ENCODE results near the gene ZNF654.

ZNF654 gene

GRCh38 chr3:88059380-88060170, 520 bp downstream of the ZNF654 start:
- Histone ChIP-seq H3K27me3 (ENCODE audit: insufficient read depth, low read length) (no peaks in the 10 kb centered on the region), H3K79me2 (ENCODE audit: control insufficient read depth, insufficient read depth, low read length, unreplicated experiment) (peaks cover 84% of the 10 kb centered on the region), H3K4me3 (ENCODE audit: low read depth, low read length) (peak overlapping the region; percentile 98), H3K36me3 (ENCODE audit: insufficient read depth, low read length) (peaks cover 17% of the 10 kb centered on the region), H3K4me1 (ENCODE audit: control insufficient read depth, insufficient read depth, low read length, unreplicated experiment) (peaks cover 18% of the 10 kb centered on the region), H3K27ac (ENCODE audit: low read depth, low read length) (peak overlapping the region; percentile 67), H2AFZ (ENCODE audit: low read length, unreplicated experiment) (peak overlapping the region; percentile 77)

GRCh38 chr3:88061746-88062145, 2.7 kb downstream of the ZNF654 start:
- peaks cover 91% of the 10 kb centered on the region for H3K79me2 ChIP-seq (ENCODE audit: control insufficient read depth, insufficient read depth, low read length, unreplicated experiment)
- H3K4me3 ChIP-seq (ENCODE audit: low read depth, low read length): peak overlapping the region; percentile 98

GRCh38 chr3:88075072-88075471, 16.0 kb downstream of the ZNF654 start:
- Histone ChIP-seq H3K4me3 (ENCODE audit: low read depth, low read length) (no peak overlapping the region), H3K27ac (ENCODE audit: low read depth, low read length) (no peak overlapping the region), H3K36me3 (ENCODE audit: insufficient read depth, low read length) (peaks cover 13% of the 10 kb centered on the region), H3K4me1 (ENCODE audit: control insufficient read depth, insufficient read depth, low read length, unreplicated experiment) (no peaks in the 10 kb centered on the region), H3K79me2 (ENCODE audit: control insufficient read depth, insufficient read depth, low read length, unreplicated experiment) (peaks cover 82% of the 10 kb centered on the region), H2AFZ (ENCODE audit: low read length, unreplicated experiment) (no peak overlapping the region), H3K27me3 (ENCODE audit: insufficient read depth, low read length) (no peaks in the 10 kb centered on the region)

More at GRCh38 chr3:88061746-88062145, 2.7 kb downstream of the ZNF654 start:
- Histone ChIP-seq H3K27ac (ENCODE audit: low read depth, low read length) (no peak overlapping the region), H3K4me1 (ENCODE audit: control insufficient read depth, insufficient read depth, low read length, unreplicated experiment) (peaks cover 14% of the 10 kb centered on the region), H2AFZ (ENCODE audit: low read length, unreplicated experiment) (no peak overlapping the region), H3K27me3 (ENCODE audit: insufficient read depth, low read length) (no peaks in the 10 kb centered on the region), H3K36me3 (ENCODE audit: insufficient read depth, low read length) (peaks cover 6% of the 10 kb centered on the region; the same call in 1 of the 2 replicates)

GRCh38 chr3:88075497-88075896, 16.4 kb downstream of the ZNF654 start:
- Histone ChIP-seq H3K27me3 (ENCODE audit: insufficient read depth, low read length) (no peaks in the 10 kb centered on the region), H3K36me3 (ENCODE audit: insufficient read depth, low read length) (peaks cover 12% of the 10 kb centered on the region), H3K4me1 (ENCODE audit: control insufficient read depth, insufficient read depth, low read length, unreplicated experiment) (no peaks in the 10 kb centered on the region), H3K4me3 (ENCODE audit: low read depth, low read length) (no peak overlapping the region), H2AFZ (ENCODE audit: low read length, unreplicated experiment) (no peak overlapping the region), H3K79me2 (ENCODE audit: control insufficient read depth, insufficient read depth, low read length, unreplicated experiment) (peaks cover 80% of the 10 kb centered on the region), H3K27ac (ENCODE audit: low read depth, low read length) (no peak overlapping the region)

- Histone ChIP-seq H3K27ac (ENCODE audit: low read depth, low read length) (no peak overlapping the region), H3K4me3 (ENCODE audit: low read depth, low read length) (no peak overlapping the region), H3K27me3 (ENCODE audit: insufficient read depth, low read length) (no peaks in the 10 kb centered on the region), H3K4me1 (ENCODE audit: control insufficient read depth, insufficient read depth, low read length, unreplicated experiment) (no peaks in the 10 kb centered on the region), H3K36me3 (ENCODE audit: insufficient read depth, low read length) (peaks cover 8% of the 10 kb centered on the region), H2AFZ (ENCODE audit: low read length, unreplicated experiment) (no peak overlapping the region), H3K79me2 (ENCODE audit: control insufficient read depth, insufficient read depth, low read length, unreplicated experiment) (peaks cover 87% of the 10 kb centered on the region)
Observed at GRCh38 chr3:88076712-88077111, 17.7 kb downstream of the ZNF654 start.

GRCh38 chr3:88078932-88079331, 19.9 kb downstream of the ZNF654 start:
- Histone ChIP-seq H3K27me3 (ENCODE audit: insufficient read depth, low read length) (no peaks in the 10 kb centered on the region), H3K79me2 (ENCODE audit: control insufficient read depth, insufficient read depth, low read length, unreplicated experiment) (peaks cover 76% of the 10 kb centered on the region), H3K36me3 (ENCODE audit: insufficient read depth, low read length) (no peaks in the 10 kb centered on the region), H3K27ac (ENCODE audit: low read depth, low read length) (no peak overlapping the region), H2AFZ (ENCODE audit: low read length, unreplicated experiment) (no peak overlapping the region), H3K4me3 (ENCODE audit: low read depth, low read length) (no peak overlapping the region), H3K4me1 (ENCODE audit: control insufficient read depth, insufficient read depth, low read length, unreplicated experiment) (no peaks in the 10 kb centered on the region)

GRCh38 chr3:88082854-88083253, 23.8 kb downstream of the ZNF654 start:
- peaks cover 9% of the 10 kb centered on the region for H3K36me3 ChIP-seq (ENCODE audit: insufficient read depth, low read length)
- no peak overlapping the region for H3K27ac ChIP-seq (ENCODE audit: low read depth, low read length)
- H3K4me3 ChIP-seq (ENCODE audit: low read depth, low read length): no peak overlapping the region
- no peaks in the 10 kb centered on the region for H3K4me1 ChIP-seq (ENCODE audit: control insufficient read depth, insufficient read depth, low read length, unreplicated experiment)
- peaks cover 62% of the 10 kb centered on the region for H3K79me2 ChIP-seq (ENCODE audit: control insufficient read depth, insufficient read depth, low read length, unreplicated experiment)
- H3K27me3 ChIP-seq (ENCODE audit: insufficient read depth, low read length): no peaks in the 10 kb centered on the region
- H2AFZ ChIP-seq (ENCODE audit: low read length, unreplicated experiment): no peak overlapping the region

GRCh38 chr3:88084097-88084501, 25.0 kb downstream of the ZNF654 start:
- Histone ChIP-seq H3K4me3 (ENCODE audit: low read depth, low read length) (no peak overlapping the region), H3K79me2 (ENCODE audit: control insufficient read depth, insufficient read depth, low read length, unreplicated experiment) (peaks cover 50% of the 10 kb centered on the region), H3K36me3 (ENCODE audit: insufficient read depth, low read length) (peaks cover 9% of the 10 kb centered on the region), H2AFZ (ENCODE audit: low read length, unreplicated experiment) (no peak overlapping the region), H3K27ac (ENCODE audit: low read depth, low read length) (no peak overlapping the region), H3K27me3 (ENCODE audit: insufficient read depth, low read length) (no peaks in the 10 kb centered on the region), H3K4me1 (ENCODE audit: control insufficient read depth, insufficient read depth, low read length, unreplicated experiment) (no peaks in the 10 kb centered on the region)

GRCh38 chr3:88090681-88091080, 31.6 kb downstream of the ZNF654 start:
- no peak overlapping the region for H3K4me3 ChIP-seq (ENCODE audit: low read depth, low read length)
- no peaks in the 10 kb centered on the region for H3K27me3 ChIP-seq (ENCODE audit: insufficient read depth, low read length)
- peaks cover 27% of the 10 kb centered on the region for H3K36me3 ChIP-seq (ENCODE audit: insufficient read depth, low read length)
- H3K4me1 ChIP-seq (ENCODE audit: control insufficient read depth, insufficient read depth, low read length, unreplicated experiment): no peaks in the 10 kb centered on the region
- peaks cover 22% of the 10 kb centered on the region for H3K79me2 ChIP-seq (ENCODE audit: control insufficient read depth, insufficient read depth, low read length, unreplicated experiment)
- no peak overlapping the region for H3K27ac ChIP-seq (ENCODE audit: low read depth, low read length)
- no peak overlapping the region for H2AFZ ChIP-seq (ENCODE audit: low read length, unreplicated experiment)

GRCh38 chr3:88092270-88092669, 33.2 kb downstream of the ZNF654 start:
- Histone ChIP-seq H3K27me3 (ENCODE audit: insufficient read depth, low read length) (no peaks in the 10 kb centered on the region), H3K4me1 (ENCODE audit: control insufficient read depth, insufficient read depth, low read length, unreplicated experiment) (no peaks in the 10 kb centered on the region), H2AFZ (ENCODE audit: low read length, unreplicated experiment) (no peak overlapping the region), H3K36me3 (ENCODE audit: insufficient read depth, low read length) (peaks cover 32% of the 10 kb centered on the region), H3K79me2 (ENCODE audit: control insufficient read depth, insufficient read depth, low read length, unreplicated experiment) (peaks cover 24% of the 10 kb centered on the region), H3K27ac (ENCODE audit: low read depth, low read length) (no peak overlapping the region), H3K4me3 (ENCODE audit: low read depth, low read length) (no peak overlapping the region)

- no peak overlapping the region for H3K27ac ChIP-seq (ENCODE audit: low read depth, low read length)
- peaks cover 28% of the 10 kb centered on the region for H3K36me3 ChIP-seq (ENCODE audit: insufficient read depth, low read length)
- H3K27me3 ChIP-seq (ENCODE audit: insufficient read depth, low read length): no peaks in the 10 kb centered on the region
Observed at GRCh38 chr3:88093266-88093665, 34.2 kb downstream of the ZNF654 start.

More at GRCh38 chr3:88093266-88093665, 34.2 kb downstream of the ZNF654 start:
- H3K79me2 ChIP-seq (ENCODE audit: control insufficient read depth, insufficient read depth, low read length, unreplicated experiment): peaks cover 24% of the 10 kb centered on the region
- H2AFZ ChIP-seq (ENCODE audit: low read length, unreplicated experiment): no peak overlapping the region
- H3K4me1 ChIP-seq (ENCODE audit: control insufficient read depth, insufficient read depth, low read length, unreplicated experiment): no peaks in the 10 kb centered on the region
- H3K4me3 ChIP-seq (ENCODE audit: low read depth, low read length): no peak overlapping the region

All from ACC112 (cell line).